HG03060 (cell line): ENCODE measurements around the gene LPXN.

ENCODE experiments used
- ATAC-seq: cut with Tn5 transposase; IDR thresholded peaks from one replicate; pipeline ENCODE4 v1.9.1; 2021; ENCODE audit warnings: low read depth, moderate number of reproducible peaks; ENCODE audit not compliant: unreplicated experiment

Gene LPXN

GRCh38 chr11:58575377-58576020 lies at the start of gene LPXN:
TSS of gene LPXN (minus strand) at chr11:58575856. CDS start at chr11:58575772, 84 bp downstream.
- no peak for ATAC-seq

- ATAC-seq, result no peak
Observed at GRCh38 chr11:58625086-58625485, 49.4 kb upstream of the LPXN start.

- ATAC-seq, result no peak
Observed at GRCh38 chr11:58622344-58622743, 46.7 kb upstream of the LPXN start, which contains the start of gene CNTF. TSS of gene CNTF (plus strand) at chr11:58622665. CDS start at chr11:58622753, 88 bp downstream.

GRCh38 chr11:58621586-58622262 lies 46.1 kb upstream of the LPXN start:
- ATAC-seq, result no peak

- no peak for ATAC-seq
Observed at GRCh38 chr11:58617976-58618557, 42.4 kb upstream of the LPXN start.

DNA sequence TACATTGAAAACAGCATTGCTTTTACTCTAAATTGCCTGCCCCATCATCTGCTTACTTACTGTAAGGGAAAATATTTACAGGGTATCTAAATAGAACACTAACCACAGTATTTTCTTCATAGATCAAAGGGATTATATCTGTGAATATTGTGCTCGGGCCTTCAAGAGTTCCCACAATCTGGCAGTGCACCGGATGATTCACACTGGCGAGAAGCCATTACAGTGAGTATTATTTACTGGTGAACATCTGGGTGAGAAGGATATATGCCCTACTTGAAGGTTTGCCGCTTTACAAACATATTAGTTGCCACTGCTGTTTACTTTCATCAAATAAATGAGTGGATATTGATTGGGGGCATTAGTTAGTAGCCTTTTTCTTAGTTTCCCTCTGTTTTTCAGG lies 40.9 kb upstream of the LPXN start:
- ATAC-seq, result no peak

DNA sequence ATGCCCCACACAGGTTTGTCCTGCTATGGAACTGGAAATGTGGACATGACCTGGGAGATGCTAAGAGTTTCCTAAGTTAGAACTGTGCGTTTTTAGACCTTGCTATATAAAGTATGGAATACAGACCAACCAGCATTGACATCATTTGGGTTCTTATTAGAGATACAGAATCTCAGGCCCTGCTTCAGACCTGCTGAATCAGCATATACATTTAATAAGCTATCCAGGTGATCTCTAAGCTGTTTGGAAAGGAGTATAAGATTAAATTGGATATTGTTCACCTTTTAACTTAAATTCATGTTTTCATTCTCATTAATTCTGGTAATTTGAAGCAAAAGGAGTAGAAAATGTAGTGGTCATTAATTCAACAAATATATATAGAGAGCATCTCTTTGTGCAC lies 39.9 kb upstream of the LPXN start:
- no peak for ATAC-seq

DNA sequence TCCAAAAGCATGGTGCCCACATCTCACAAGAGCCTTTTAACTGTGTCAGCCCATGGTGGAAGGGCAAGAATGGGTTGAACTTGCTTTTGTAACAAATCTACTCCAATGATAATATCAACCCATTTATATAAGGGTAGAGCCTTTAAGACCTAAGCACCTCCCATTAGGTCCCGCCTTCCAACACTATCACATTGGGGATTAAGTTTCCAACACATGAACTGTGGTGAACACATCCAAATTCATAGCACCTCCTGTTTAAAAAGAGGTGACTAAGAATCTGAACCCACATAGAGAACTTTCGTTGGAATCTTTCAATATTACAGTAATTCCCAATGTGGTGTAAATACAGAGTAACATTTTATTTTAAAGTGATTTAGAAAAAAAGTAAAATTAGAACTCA lies 37.6 kb upstream of the LPXN start:
- no peak for ATAC-seq

DNA sequence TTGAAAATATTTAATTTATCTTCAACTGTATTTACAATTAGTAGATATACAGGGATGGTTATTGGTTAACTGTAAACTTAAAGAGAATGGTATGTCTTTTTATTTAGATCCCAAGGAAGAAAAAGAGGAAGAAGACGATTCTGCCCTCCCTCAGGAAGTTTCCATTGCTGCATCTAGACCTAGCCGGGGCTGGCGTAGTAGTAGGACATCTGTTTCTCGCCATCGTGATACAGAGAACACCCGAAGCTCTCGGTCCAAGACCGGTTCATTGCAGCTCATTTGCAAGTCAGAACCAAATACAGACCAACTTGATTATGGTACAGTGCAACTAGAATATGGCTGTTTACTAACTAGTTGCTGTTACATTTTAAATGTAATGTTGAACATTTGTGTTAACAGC lies 34.1 kb upstream of the LPXN start:
- ATAC-seq, result no peak

- ATAC-seq, result no peak
Observed at GRCh38 chr11:58608331-58608730, 32.7 kb upstream of the LPXN start.

- no peak for ATAC-seq
Observed at GRCh38 chr11:58606930-58607714, 31.5 kb upstream of the LPXN start.

DNA sequence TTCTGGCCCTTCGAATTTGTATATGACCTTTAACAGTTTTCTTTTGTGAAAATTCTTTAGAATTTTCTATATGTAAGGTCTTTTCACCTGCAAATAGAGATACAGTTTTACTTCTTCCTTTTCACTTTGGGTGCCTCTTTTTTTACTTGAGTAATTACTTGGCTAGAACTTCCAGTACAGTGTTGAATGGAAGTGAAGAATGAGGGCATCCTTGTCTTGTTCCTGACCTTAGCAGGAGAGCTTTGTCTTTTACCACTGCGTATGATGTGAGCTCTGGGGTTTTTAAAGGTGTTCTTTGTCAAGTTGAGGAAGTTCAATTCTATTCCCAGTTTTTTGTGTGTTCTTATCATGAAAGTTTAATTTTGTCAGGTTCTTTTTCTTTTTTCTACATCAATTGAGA lies 24.9 kb upstream of the LPXN start:
- ATAC-seq, result no peak

DNA sequence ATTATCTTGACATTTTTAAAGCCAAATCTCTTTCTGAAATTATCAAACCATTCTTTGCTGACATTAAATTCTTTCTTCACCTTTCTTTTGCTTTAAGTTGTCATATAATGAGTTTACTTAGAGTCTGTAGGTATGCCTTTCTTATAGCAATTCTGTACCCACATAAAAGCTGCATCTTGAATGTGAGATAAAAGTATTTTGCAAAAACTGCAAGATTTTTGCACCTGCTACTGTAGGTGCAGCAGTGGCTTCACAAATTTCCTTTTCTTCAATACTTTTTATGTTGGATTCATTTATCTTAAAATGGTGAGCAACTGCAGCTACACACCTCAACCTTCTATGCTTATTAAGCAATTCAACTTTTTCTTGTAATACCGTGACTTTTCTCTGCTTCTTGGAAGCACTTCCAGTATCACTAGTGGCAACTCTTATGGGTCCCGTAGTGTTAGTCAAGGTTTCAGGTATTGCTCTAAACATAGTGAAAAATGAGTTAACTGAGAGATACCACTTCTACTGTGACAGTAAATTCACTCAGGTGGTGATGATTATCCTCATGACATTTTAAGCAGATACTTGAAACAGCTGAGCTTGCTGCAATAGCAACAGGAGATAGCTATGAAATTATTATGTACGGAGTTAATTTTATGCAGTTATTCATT lies 22.0 kb upstream of the LPXN start:
- ATAC-seq, result no peak

GRCh38 chr11:58596621-58597020 lies 21.0 kb upstream of the LPXN start:
- no peak for ATAC-seq

- ATAC-seq, result no peak
Observed at GRCh38 chr11:58594826-58595225, 19.2 kb upstream of the LPXN start.

DNA sequence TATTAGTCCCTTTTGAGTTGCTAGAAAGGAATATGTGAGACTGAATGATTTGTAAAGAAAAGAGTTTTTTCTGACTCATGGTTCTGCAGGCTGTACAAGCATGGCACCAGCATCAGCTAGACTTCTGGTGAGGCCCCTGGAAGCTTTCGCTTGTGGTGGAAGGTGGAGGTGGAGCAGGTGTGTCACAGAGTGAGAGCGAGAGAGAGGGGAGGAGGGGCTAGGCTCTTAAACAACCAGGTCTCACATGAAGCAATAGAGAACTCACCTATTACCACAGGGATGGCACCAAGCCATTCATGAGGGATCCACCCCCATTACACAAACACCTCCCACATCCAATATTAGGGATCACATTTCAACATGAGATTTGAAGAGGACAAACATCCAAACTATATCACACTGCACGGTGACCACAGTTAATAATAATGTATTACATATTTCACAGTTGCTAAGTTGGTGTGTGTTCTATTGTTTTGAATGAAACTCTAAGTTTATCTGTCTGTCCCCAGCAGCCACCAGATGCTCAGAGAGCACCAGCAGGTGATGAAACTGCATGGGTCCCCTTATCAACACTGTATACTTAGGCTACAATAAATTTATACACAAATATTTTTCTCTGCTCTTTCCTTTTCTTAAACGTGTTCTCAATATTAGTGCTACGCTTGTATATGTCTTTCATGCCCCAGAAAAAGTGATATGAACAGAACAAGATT lies 17.3 kb upstream of the LPXN start:
- ATAC-seq, result no peak

- no peak for ATAC-seq
Observed at GRCh38 chr11:58591659-58592058, 16.0 kb upstream of the LPXN start.

DNA sequence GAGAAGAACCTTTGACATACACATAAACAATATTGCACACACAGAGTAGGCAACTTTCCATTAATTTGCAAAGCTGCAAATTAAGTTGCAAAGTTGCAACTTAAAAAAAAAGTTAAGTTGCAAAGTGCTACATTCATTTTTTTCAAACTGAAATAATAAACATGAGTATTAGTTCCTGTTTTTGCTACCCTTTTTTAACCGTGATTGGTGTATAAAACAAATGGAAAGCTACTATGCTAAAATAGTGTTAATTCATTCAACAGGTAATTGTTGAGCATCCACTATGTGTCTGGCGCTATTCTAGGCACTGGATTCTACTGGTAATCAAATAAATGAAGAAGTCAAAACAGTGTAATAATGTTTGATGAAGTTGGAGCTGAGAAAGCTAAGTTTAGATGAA lies 11.3 kb upstream of the LPXN start:
- no peak for ATAC-seq

DNA sequence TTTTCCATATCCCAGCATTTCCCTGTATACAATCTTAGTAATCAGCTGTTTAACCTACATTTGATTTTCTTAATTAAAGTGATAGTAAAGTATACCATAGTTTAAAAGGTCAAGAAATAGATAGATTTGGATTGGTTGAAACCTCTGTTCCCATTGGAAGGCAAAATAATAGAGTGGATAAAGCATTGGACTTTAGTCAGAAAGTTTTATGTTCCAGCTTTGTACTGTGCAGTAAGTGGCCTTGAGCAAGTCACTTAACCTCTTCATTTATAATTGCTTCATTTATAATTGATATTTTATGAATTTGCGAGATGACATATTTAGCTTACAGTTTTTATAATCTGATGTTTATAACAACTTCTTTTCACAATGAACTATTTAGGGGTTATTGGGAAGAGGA lies 6.8 kb upstream of the LPXN start:
- no peak for ATAC-seq

DNA sequence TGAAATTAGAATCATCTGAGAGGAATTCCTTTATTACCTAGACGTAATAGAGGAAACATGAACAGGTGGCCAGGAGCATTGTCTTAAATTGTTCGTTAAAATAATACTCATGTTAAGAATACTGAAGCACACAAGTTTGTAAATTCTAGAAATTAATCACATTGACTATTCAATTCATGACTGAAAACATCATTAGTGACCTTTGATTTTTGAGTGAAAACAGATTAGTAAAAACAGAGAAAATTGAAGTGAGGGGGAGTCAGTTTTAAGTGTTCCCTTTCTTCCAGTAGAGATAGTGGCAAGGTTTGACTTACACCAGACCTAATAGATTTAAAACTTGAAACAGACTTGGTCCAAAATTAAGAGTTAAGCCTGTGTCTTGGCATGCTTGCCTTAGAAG lies 4.7 kb upstream of the LPXN start:
- no peak for ATAC-seq
